GM10266 (cell line): ENCODE measurements around the gene CYTIP.

Experiments used
- DNase-seq: peaks from one replicate; pipeline ENCODE4 v3.0.0; 2012; ENCODE audit errors: extremely low spot score
- TF ChIP-seq, protein P1 (sequence below): IDR thresholded peaks from 2 replicates; pipeline ENCODE4 v1.5.1; 2012; ENCODE audit warnings: mild to moderate bottlenecking, low read depth; ENCODE audit not compliant: control insufficient read depth, insufficient read depth; ENCODE audit errors: missing control alignments

Gene CYTIP

GRCh38 chr2:157432475-157433106, 11.3 kb downstream of the CYTIP start:
- TF ChIP-seq, protein P1, sequence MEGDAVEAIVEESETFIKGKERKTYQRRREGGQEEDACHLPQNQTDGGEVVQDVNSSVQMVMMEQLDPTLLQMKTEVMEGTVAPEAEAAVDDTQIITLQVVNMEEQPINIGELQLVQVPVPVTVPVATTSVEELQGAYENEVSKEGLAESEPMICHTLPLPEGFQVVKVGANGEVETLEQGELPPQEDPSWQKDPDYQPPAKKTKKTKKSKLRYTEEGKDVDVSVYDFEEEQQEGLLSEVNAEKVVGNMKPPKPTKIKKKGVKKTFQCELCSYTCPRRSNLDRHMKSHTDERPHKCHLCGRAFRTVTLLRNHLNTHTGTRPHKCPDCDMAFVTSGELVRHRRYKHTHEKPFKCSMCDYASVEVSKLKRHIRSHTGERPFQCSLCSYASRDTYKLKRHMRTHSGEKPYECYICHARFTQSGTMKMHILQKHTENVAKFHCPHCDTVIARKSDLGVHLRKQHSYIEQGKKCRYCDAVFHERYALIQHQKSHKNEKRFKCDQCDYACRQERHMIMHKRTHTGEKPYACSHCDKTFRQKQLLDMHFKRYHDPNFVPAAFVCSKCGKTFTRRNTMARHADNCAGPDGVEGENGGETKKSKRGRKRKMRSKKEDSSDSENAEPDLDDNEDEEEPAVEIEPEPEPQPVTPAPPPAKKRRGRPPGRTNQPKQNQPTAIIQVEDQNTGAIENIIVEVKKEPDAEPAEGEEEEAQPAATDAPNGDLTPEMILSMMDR, result no peak
- DNase-seq, result no peak

GRCh38 chr2:157431176-157431575, 12.7 kb downstream of the CYTIP start:
- TF ChIP-seq, protein P1, result no peak
- DNase-seq, result no peak

- no peak for DNase-seq
- TF ChIP-seq, protein P1, result no peak
These were observed 15.3 kb downstream of the CYTIP start for GRCh38 chr2:157428500-157429175.

- TF ChIP-seq, protein P1, result no peak
- no peak for DNase-seq
These were observed 16.0 kb downstream of the CYTIP start for GRCh38 chr2:157427922-157428303.

GRCh38 chr2:157427003-157427921, 16.6 kb downstream of the CYTIP start:
- DNase-seq, result no peak
- TF ChIP-seq, protein P1, result no peak

GRCh38 chr2:157426477-157426994, 17.4 kb downstream of the CYTIP start:
- TF ChIP-seq, protein P1, result no peak
- DNase-seq, result no peak
